Measurements from ENCODE around the gene TOX3. TPM values are rescaled to one million over a fixed set of nuclear protein-coding genes. Genes with fewer than 3 reads are reported as not detected.

The TOX3 gene
- total RNA-seq, 1 donor from 2014 or later, result 8.5 TPM

GRCh38 chr16:52526116-52526828, 20.7 kb downstream of the TOX3 start:
- Mint-ChIP-seq H3K4me3 (ENCODE audit: unreplicated experiment) (no peak overlapping the region), H3K9me3 (ENCODE audit: unreplicated experiment) (no peaks in the 10 kb centered on the region), H3K4me1 (ENCODE audit: unreplicated experiment) (peaks cover 5% of the 10 kb centered on the region), H3K36me3 (ENCODE audit: low read depth, unreplicated experiment) (no peaks in the 10 kb centered on the region), H3K27ac (ENCODE audit: unreplicated experiment) (no peak overlapping the region), H3K27me3 (ENCODE audit: unreplicated experiment) (no peaks in the 10 kb centered on the region)
- no peak for TF ChIP-seq CTCF (IDR thresholded peaks at IDR 0.05; ENCODE audit: unreplicated experiment)
- no peak for DNase-seq (ENCODE audit: low spot score)

- H3K9me3 Mint-ChIP-seq (ENCODE audit: unreplicated experiment), result no peaks in the 10 kb centered on the region
- no peak overlapping the region for H3K27ac Mint-ChIP-seq (ENCODE audit: unreplicated experiment)
- no peaks in the 10 kb centered on the region for H3K36me3 Mint-ChIP-seq (ENCODE audit: low read depth, unreplicated experiment)
- no peak for TF ChIP-seq CTCF (IDR thresholded peaks at IDR 0.05; ENCODE audit: unreplicated experiment)
- peaks cover 5% of the 10 kb centered on the region for H3K4me1 Mint-ChIP-seq (ENCODE audit: unreplicated experiment)
- H3K27me3 Mint-ChIP-seq (ENCODE audit: unreplicated experiment), result no peaks in the 10 kb centered on the region
- no peak overlapping the region for H3K4me3 Mint-ChIP-seq (ENCODE audit: unreplicated experiment)
- DNase-seq (ENCODE audit: low spot score), result no peak
Observed at GRCh38 chr16:52521570-52521969, 25.4 kb downstream of the TOX3 start.

DNA sequence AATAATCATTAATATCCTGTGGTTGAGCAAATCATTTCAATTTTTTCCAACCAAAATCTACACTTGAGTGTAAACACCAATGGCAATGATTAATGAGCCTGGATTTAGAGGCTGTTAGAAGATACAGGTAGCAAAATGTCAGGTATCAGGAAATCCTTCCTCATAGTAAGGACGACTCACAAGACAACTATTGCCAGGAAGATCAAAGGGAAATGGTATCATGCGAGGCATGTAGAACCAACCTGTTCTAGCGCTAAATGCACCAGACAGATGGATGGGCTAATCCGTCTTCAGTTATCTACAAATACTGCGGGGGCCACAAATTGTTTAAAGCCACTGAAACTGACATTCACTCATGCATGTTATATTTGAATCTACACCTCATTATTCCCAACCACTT, 28.1 kb downstream of the TOX3 start:
- no peak for TF ChIP-seq CTCF (IDR thresholded peaks at IDR 0.05; ENCODE audit: unreplicated experiment)
- Mint-ChIP-seq H3K4me3 (ENCODE audit: unreplicated experiment) (no peak overlapping the region), H3K27ac (ENCODE audit: unreplicated experiment) (no peak overlapping the region), H3K36me3 (ENCODE audit: low read depth, unreplicated experiment) (no peaks in the 10 kb centered on the region), H3K9me3 (ENCODE audit: unreplicated experiment) (no peaks in the 10 kb centered on the region), H3K4me1 (ENCODE audit: unreplicated experiment) (no peaks in the 10 kb centered on the region), H3K27me3 (ENCODE audit: unreplicated experiment) (no peaks in the 10 kb centered on the region)
- no peak for DNase-seq (ENCODE audit: low spot score)

GRCh38 chr16:52515068-52515671, 31.8 kb downstream of the TOX3 start:
- no peak for DNase-seq (ENCODE audit: low spot score)
- H3K9me3 Mint-ChIP-seq (ENCODE audit: unreplicated experiment), result no peaks in the 10 kb centered on the region
- H3K36me3 Mint-ChIP-seq (ENCODE audit: low read depth, unreplicated experiment), result no peaks in the 10 kb centered on the region
- H3K27ac Mint-ChIP-seq (ENCODE audit: unreplicated experiment), result no peak overlapping the region
- no peaks in the 10 kb centered on the region for H3K27me3 Mint-ChIP-seq (ENCODE audit: unreplicated experiment)
- H3K4me1 Mint-ChIP-seq (ENCODE audit: unreplicated experiment), result no peaks in the 10 kb centered on the region
- no peak for TF ChIP-seq CTCF (IDR thresholded peaks at IDR 0.05; ENCODE audit: unreplicated experiment)
- no peak overlapping the region for H3K4me3 Mint-ChIP-seq (ENCODE audit: unreplicated experiment)

- no peak for TF ChIP-seq CTCF (IDR thresholded peaks at IDR 0.05; ENCODE audit: unreplicated experiment)
- Mint-ChIP-seq H3K4me3 (ENCODE audit: unreplicated experiment) (no peak overlapping the region), H3K4me1 (ENCODE audit: unreplicated experiment) (no peaks in the 10 kb centered on the region), H3K27ac (ENCODE audit: unreplicated experiment) (no peak overlapping the region), H3K9me3 (ENCODE audit: unreplicated experiment) (no peaks in the 10 kb centered on the region), H3K36me3 (ENCODE audit: low read depth, unreplicated experiment) (no peaks in the 10 kb centered on the region), H3K27me3 (ENCODE audit: unreplicated experiment) (no peaks in the 10 kb centered on the region)
- DNase-seq (ENCODE audit: low spot score), result no peak
Observed at GRCh38 chr16:52512297-52512987, 34.5 kb downstream of the TOX3 start.

All from endothelial cell (in vitro differentiated cells).